TTC549 (cell line): Measurements from ENCODE around the gene XCL2.
"Not testable (repeated sequence)": the region's sequence is repeated elsewhere in the genome, so short reads cannot be mapped to it uniquely, and the experiment has no call there.

Experiments used
- FAIRE-seq: peaks from 2 replicates; lab custom pipeline; 2012; peaks lifted over from hg19 to GRCh38; lab: Jason Lieb, UNC

The XCL2 gene

GRCh38 chr1:168543840-168544498 is at the start of gene XCL2:
XCL2 (minus strand) TSS chr1:168543997; CDS start chr1:168543964, 33 bp downstream.
- FAIRE-seq = not testable (repeated sequence)

GRCh38 chr1:168591641-168592250 is 47.9 kb upstream of the XCL2 start:
- FAIRE-seq = no peak

GRCh38 chr1:168591066-168591465 is 47.3 kb upstream of the XCL2 start:
- no peak for FAIRE-seq

- FAIRE-seq = no peak
Measured at GRCh38 chr1:168589167-168589566, 45.4 kb upstream of the XCL2 start.

GRCh38 chr1:168585937-168586336 is 42.1 kb upstream of the XCL2 start:
- FAIRE-seq = no peak

- FAIRE-seq = no peak
Measured at GRCh38 chr1:168585191-168585590, 41.4 kb upstream of the XCL2 start.

GRCh38 chr1:168583571-168583970 is 39.8 kb upstream of the XCL2 start:
- FAIRE-seq = no peak

GRCh38 chr1:168582688-168583336 is 39.0 kb upstream of the XCL2 start:
- no peak for FAIRE-seq

- no peak for FAIRE-seq
Measured at GRCh38 chr1:168581817-168582572, 38.2 kb upstream of the XCL2 start.

- peak; percentile 34 for FAIRE-seq
Measured at GRCh38 chr1:168580991-168581390, 37.2 kb upstream of the XCL2 start.

GRCh38 chr1:168580290-168580689 is 36.5 kb upstream of the XCL2 start:
- FAIRE-seq = not testable (repeated sequence)

- FAIRE-seq = not testable (repeated sequence)
Measured at GRCh38 chr1:168578531-168579185, 34.9 kb upstream of the XCL2 start.

- FAIRE-seq = not testable (repeated sequence)
Measured at GRCh38 chr1:168576245-168576688, 32.5 kb upstream of the XCL2 start, which contains the start of gene XCL1. XCL1 (plus strand) TSS chr1:168576605; CDS start chr1:168576638, 33 bp downstream.

- peak; percentile 99 for FAIRE-seq
Measured at GRCh38 chr1:168574234-168574633, 30.4 kb upstream of the XCL2 start.

- FAIRE-seq = no peak
Measured at GRCh38 chr1:168572633-168573032, 28.8 kb upstream of the XCL2 start.

GRCh38 chr1:168570652-168571051 is 26.9 kb upstream of the XCL2 start:
- FAIRE-seq = no peak

- no peak for FAIRE-seq
Measured at GRCh38 chr1:168568346-168568745, 24.5 kb upstream of the XCL2 start.

GRCh38 chr1:168567568-168567967 is 23.8 kb upstream of the XCL2 start:
- no peak for FAIRE-seq

- FAIRE-seq = no peak
Measured at GRCh38 chr1:168567007-168567406, 23.2 kb upstream of the XCL2 start.

GRCh38 chr1:168565825-168566224 is 22.0 kb upstream of the XCL2 start:
- FAIRE-seq = no peak

- no peak for FAIRE-seq
Measured at GRCh38 chr1:168561989-168562388, 18.2 kb upstream of the XCL2 start.

- no peak for FAIRE-seq
Measured at GRCh38 chr1:168560370-168560769, 16.6 kb upstream of the XCL2 start.
